Measurements from ENCODE around the gene CD3D.

DNA sequence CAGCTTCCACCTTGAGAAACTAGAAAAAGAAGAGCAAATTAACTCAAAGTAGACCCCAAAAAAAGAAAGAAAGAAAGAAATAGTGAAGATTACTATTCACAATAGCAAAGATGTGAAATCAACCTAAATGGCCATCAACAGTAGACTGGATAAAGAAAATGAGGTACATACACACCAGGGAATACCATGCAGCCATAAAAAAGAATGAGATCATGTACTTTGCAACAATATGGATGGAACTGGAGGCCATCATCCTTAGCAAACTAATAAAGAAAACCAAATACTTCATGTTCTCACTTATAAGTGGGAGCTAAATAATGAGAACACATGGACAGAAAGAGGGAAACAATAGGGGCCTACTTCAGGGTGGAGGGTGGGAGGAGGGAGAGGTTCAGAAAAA, 13.8 kb downstream of the CD3D start:
- TF ChIP-seq CTCF (IDR thresholded peaks at IDR 0.05; ENCODE audit: extremely low read depth in 1 of 2, insufficient read depth in 1 of 2, low read depth in 1 of 2, low read length in 2 of 2) (no peak), POLR2AphosphoS5 (IDR thresholded peaks at IDR 0.05; ENCODE audit: insufficient read depth, low read depth, low read length) (no peak)
